HepG2 (cell line): Measurements from ENCODE around the gene DUS2. TPM values are rescaled to one million over a fixed set of nuclear protein-coding genes. Genes with fewer than 3 reads are reported as not detected.

Experiments
- CENPX ChIP-seq: sonication (generic); formaldehyde crosslinking; IDR thresholded peaks from 2 replicates; pipeline ENCODE4 v1.9.0; 2021; ENCODE audit warnings: mild to moderate bottlenecking, missing genetic modification reagents, moderate library complexity
- DNMT1 ChIP-seq: sonication (generic); formaldehyde crosslinking; IDR thresholded peaks from 2 replicates; pipeline ENCODE4 v1.5.1; 2020; ENCODE audit warnings: mild to moderate bottlenecking, missing genetic modification reagents
- FIP1L1 ChIP-seq: fragments of 200-400 bp; formaldehyde crosslinking; IDR thresholded peaks from 2 replicates; pipeline ENCODE4 v1.6.1; 2018; ENCODE audit warnings: low read depth, mild to moderate bottlenecking, low read length, moderate library complexity, borderline replicate concordance; ENCODE audit not compliant: insufficient read depth
- NCOR1 ChIP-seq: fragments of 200-600 bp; sonication (generic); IDR thresholded peaks from 2 replicates; pipeline ENCODE4 v1.7.0; 2017; ENCODE audit warnings: antibody characterized with exemption, low read length, borderline replicate concordance
- PHF5A ChIP-seq: IDR thresholded peaks from one replicate; pipeline ENCODE4 v1.6.1; 2018; ENCODE audit warnings: low read depth, missing genetic modification reagents; ENCODE audit not compliant: unreplicated experiment
- RNF219 ChIP-seq: sonication (generic); formaldehyde crosslinking; IDR thresholded peaks from 2 replicates; pipeline ENCODE4 v1.5.0; 2020; ENCODE audit warnings: mild to moderate bottlenecking, missing genetic modification reagents
- SKI ChIP-seq: fragments of 450-650 bp; IDR thresholded peaks from one replicate; pipeline ENCODE4 v1.6.1; 2018; ENCODE audit warnings: mild to moderate bottlenecking; ENCODE audit not compliant: partially characterized antibody
- TBX2 ChIP-seq: sonication (generic); formaldehyde crosslinking; IDR thresholded peaks from 2 replicates; pipeline ENCODE4 v1.5.0; 2020; ENCODE audit warnings: missing genetic modification reagents, mild to moderate bottlenecking, borderline replicate concordance
- TBX3 ChIP-seq: fragments of 450-650 bp; IDR thresholded peaks from 2 replicates; pipeline ENCODE4 v1.6.1; 2017; ENCODE audit warnings: antibody characterized with exemption, mild to moderate bottlenecking, inconsistent platforms, borderline replicate concordance
- TEAD3 ChIP-seq: optimal IDR thresholded peaks from 2 replicates; pipeline ENCODE3; 2016; ENCODE audit warnings: borderline replicate concordance
- ZBTB1 ChIP-seq: sonication (generic); formaldehyde crosslinking; IDR thresholded peaks from 2 replicates; pipeline ENCODE4 v1.4.0; 2020; ENCODE audit warnings: missing genetic modification reagents, borderline replicate concordance
- ZNF276 ChIP-seq: sonication (generic); formaldehyde crosslinking; IDR thresholded peaks from 2 replicates; pipeline ENCODE4 v1.4.0; 2020; ENCODE audit warnings: mild to moderate bottlenecking, low read depth, missing genetic modification reagents
- ZNF616 ChIP-seq: sonication (generic); formaldehyde crosslinking; IDR thresholded peaks from 2 replicates; pipeline ENCODE4 v1.5.0; 2020; ENCODE audit warnings: low read depth, mild to moderate bottlenecking, missing genetic modification reagents
- ZNF691 ChIP-seq: sonication (generic); formaldehyde crosslinking; IDR thresholded peaks from 2 replicates; pipeline ENCODE4 v1.4.0; 2020; ENCODE audit warnings: missing genetic modification reagents, low read depth, mild to moderate bottlenecking, borderline replicate concordance
- polyA plus RNA-seq, 8 experiments: library from polyadenylated mRNA; depleted of rRNA in 3 of 8; stranded (reverse) in 7 of 8; unstranded in 1 of 8; fragments of >200 nt; fragmentation: Illumina TruSeq in 4 of 8; extraction: Trizol in 4 of 8; gene quantifications; 2 replicates each; pipeline versions ENCODE4 v1.2.1 to v1.2.3, GENCODE V29; 2011 to 2016; ENCODE audit warnings: low read depth in 4 of 8, missing spikeins in 1 of 8, mixed read lengths in 1 of 8; ENCODE audit not compliant: insufficient read depth in 1 of 8
- total RNA-seq, 5 experiments: library from RNA; depleted of rRNA; stranded (reverse); fragments of >200 nt; fragmentation: Illumina TruSeq; extraction: Trizol; gene quantifications; 2 replicates each; pipeline ENCODE4 v1.2.3, GENCODE V29; 2016; ENCODE audit warnings: low read depth in 1 of 5
- TF ChIP-seq, protein P1 (sequence below): sonication (generic); formaldehyde crosslinking; IDR thresholded peaks from 2 replicates; pipeline ENCODE4 v1.8.1; 2023; ENCODE audit warnings: mild to moderate bottlenecking, missing genetic modification reagents
- TF ChIP-seq, protein P2 (sequence below): sonication (generic); formaldehyde crosslinking; IDR thresholded peaks from 2 replicates; pipeline ENCODE4 v1.4.0; 2020; ENCODE audit warnings: missing genetic modification reagents, borderline replicate concordance
- TF ChIP-seq, protein P3 (sequence below): sonication (generic); formaldehyde crosslinking; IDR thresholded peaks from 2 replicates; pipeline ENCODE4 v1.5.0; 2020; ENCODE audit warnings: missing genetic modification reagents

Gene DUS2
- total and polyA plus RNA-seq, 2 of the 13 experiments (the other 11 are each of a cell fraction or from before 2014, with no cell fraction given), result 17.8 to 25.1 TPM

- TF ChIP-seq, protein P1, sequence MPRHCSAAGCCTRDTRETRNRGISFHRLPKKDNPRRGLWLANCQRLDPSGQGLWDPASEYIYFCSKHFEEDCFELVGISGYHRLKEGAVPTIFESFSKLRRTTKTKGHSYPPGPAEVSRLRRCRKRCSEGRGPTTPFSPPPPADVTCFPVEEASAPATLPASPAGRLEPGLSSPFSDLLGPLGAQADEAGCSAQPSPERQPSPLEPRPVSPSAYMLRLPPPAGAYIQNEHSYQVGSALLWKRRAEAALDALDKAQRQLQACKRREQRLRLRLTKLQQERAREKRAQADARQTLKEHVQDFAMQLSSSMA (CRISPR knock-in tag), result peak; percentile 9; the same call in 1 of the 2 replicates
- TF ChIP-seq TBX3 (no peak), TEAD3 (CRISPR knock-in tag) (no peak), DNMT1 (CRISPR knock-in tag) (0 out of 2 replicates have a peak, but pooled peaks have one; percentile 71), ZNF616 (CRISPR knock-in tag) (0 out of 2 replicates have a peak, but pooled peaks have one; percentile 68), SKI (peak; percentile 50), FIP1L1 (no peak), ZNF691 (CRISPR knock-in tag) (no peak), CENPX (CRISPR knock-in tag) (no peak; the same call in 1 of the 2 replicates), RNF219 (CRISPR knock-in tag) (no peak), PHF5A (CRISPR knock-in tag) (no peak), TBX2 (CRISPR knock-in tag) (0 out of 2 replicates have a peak, but pooled peaks have one; percentile 53), ZBTB1 (CRISPR knock-in tag) (no peak), NCOR1 (no peak), ZNF276 (CRISPR knock-in tag) (no peak; the same call in 1 of the 2 replicates)
- TF ChIP-seq, protein P2, sequence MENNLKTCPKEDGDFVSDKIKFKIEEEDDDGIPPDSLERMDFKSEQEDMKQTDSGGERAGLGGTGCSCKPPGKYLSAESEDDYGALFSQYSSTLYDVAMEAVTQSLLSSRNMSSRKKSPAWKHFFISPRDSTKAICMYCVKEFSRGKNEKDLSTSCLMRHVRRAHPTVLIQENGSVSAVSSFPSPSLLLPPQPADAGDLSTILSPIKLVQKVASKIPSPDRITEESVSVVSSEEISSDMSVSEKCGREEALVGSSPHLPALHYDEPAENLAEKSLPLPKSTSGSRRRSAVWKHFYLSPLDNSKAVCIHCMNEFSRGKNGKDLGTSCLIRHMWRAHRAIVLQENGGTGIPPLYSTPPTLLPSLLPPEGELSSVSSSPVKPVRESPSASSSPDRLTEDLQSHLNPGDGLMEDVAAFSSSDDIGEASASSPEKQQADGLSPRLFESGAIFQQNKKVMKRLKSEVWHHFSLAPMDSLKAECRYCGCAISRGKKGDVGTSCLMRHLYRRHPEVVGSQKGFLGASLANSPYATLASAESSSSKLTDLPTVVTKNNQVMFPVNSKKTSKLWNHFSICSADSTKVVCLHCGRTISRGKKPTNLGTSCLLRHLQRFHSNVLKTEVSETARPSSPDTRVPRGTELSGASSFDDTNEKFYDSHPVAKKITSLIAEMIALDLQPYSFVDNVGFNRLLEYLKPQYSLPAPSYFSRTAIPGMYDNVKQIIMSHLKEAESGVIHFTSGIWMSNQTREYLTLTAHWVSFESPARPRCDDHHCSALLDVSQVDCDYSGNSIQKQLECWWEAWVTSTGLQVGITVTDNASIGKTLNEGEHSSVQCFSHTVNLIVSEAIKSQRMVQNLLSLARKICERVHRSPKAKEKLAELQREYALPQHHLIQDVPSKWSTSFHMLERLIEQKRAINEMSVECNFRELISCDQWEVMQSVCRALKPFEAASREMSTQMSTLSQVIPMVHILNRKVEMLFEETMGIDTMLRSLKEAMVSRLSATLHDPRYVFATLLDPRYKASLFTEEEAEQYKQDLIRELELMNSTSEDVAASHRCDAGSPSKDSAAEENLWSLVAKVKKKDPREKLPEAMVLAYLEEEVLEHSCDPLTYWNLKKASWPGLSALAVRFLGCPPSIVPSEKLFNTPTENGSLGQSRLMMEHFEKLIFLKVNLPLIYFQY (CRISPR knock-in tag), result no peak
- TF ChIP-seq, protein P3, sequence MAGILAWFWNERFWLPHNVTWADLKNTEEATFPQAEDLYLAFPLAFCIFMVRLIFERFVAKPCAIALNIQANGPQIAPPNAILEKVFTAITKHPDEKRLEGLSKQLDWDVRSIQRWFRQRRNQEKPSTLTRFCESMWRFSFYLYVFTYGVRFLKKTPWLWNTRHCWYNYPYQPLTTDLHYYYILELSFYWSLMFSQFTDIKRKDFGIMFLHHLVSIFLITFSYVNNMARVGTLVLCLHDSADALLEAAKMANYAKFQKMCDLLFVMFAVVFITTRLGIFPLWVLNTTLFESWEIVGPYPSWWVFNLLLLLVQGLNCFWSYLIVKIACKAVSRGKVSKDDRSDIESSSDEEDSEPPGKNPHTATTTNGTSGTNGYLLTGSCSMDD, result no peak
Observed at GRCh38 chr16:68085259-68086071, 62.4 kb downstream of the DUS2 start, which contains the start of gene NFATC3 (continued).
